A172 (cell line): Measurements from ENCODE around the gene CERK. TPM values are rescaled to one million over a fixed set of nuclear protein-coding genes. Genes with fewer than 3 reads are reported as not detected.

Source experiments
- DNase-seq: peaks from one replicate; pipeline ENCODE4 v3.0.0-alpha.2; 2015; ENCODE audit warnings: low spot score
- total RNA-seq: library from RNA; depleted of rRNA; stranded (reverse); fragments of >200 nt; shearing (Covaris generic); gene quantifications from 2 replicates; pipeline ENCODE4 v1.2.3, GENCODE V29; 2014

The CERK gene
- total RNA-seq, 1 experiment from 2014 or later, result 34.9 TPM

DNA sequence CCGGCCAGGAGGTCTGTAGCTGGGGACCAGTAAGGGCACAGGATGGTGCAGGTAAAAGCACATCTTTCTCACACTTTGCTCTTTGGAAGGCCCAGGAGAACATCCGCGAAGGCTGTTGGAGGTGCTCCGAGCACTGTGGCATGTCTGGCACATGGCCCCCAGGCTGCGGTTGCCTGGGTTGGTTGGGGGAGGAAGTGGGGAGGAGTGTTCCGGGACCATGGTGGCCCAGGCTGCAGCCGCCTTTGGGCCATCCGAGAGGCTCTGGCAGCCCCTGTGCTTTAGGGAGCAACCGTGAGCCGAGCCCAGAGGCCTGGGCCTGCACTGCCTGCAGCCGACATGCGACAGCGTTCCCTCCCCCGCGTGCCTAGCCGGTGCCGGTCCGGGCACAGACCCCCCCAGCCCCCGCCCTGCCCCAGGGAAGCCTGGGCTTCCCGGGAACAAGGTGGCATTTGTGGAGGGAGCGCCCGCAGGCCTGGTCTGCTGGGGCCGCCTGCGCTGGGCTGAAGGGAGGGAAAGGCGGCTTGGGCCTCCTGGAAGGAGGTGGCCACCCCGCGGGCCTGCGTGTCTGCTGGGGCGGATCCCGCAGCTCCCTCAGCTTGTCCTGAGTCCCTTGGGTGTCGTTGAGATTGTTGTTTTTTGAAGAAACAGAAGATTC is 59.9 kb downstream of the CERK start:
- no peak for DNase-seq

DNA sequence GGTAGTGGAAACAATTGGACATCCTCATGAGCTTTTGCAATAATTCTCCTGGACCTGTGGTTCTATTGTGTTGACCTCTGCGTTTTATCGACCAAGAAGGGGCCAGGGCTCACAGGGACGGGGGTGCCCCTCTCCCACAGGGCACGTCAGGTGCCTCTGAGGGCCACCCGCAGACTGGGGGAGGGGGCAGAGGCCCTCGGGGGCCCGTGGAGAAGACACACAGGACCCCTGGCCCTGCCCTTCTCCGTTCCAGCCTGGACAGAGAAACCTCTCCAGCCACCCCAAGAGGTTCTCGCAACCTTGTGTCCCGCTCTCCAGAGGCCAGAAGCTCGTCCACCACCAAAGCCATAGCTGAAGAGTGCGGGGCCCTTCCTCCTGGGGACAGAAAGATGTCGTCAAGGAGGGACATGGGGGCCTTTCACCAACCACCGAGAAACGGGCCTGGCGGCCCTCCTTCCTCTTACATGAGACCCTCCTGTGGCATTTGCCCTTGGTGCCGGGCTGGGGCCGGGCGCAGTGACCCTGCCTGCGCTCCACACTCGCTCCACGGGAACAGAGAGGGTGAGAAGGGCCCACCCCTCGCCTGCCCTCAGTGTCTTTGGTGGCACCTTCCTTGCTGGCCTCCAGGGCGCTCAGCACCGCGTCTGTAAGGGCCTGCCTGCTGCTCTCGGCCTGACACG is 60.6 kb downstream of the CERK start:
- no peak for DNase-seq

DNA sequence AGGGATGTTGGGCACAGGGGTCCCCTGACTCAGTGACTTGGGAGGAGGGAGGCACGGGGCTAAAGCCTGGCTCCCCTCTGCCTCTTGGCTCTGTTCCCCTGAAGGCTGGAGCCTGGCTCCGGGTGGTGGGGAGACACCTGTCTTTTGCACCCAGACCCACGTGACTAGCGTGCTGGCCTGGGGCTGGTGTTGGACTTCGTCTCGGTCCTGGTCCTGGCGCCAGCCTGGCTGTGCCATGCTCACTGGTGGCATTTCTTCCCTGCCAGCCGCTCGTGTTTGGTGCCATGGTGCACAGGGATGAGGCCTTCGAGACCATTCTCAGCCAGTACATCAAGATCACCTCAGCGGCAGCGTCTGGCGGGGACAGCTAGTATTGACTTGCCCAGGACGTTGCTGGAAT is 61.2 kb downstream of the CERK start:
- DNase-seq, result no peak

DNA sequence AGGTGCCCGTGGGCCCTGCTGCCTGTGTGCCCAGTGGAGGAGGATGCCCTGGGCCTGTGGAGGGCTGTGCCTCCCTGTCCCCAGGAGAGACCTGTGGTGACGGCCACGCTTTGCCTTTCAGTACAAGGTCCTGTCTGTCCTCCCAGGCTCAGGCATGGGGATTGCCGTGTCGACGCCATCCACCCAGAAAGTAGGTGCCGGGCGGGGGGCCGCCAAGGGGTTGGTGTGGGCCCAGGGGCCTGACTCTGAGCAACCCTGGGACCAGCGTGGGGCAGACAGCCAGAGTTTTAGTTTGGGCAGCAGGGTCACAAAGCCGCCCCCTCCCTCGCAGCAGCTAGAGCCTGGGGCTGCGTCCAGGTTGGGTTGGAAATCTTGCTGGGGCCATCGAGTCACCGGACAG is 61.6 kb downstream of the CERK start:
- no peak for DNase-seq

DNA sequence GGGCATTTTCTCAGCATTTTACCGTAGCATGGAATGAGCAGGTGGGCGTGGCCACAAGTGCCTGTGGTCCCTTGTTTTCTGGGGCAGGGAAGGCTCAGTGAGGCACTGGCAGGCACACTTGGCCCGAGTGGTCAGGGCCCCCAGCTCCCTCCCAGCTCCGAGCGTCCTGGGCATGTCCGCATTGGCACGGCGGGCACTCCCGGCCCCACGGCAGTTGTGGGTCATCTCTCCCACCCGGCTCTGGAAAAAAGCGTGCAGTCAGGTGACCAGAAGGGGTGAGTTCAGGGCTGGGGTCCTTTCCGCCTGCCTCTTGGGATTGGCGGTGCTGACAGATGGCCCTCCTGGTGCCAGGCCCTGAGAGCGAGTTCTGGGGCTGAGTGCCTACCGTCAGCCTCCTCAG is 62.1 kb downstream of the CERK start:
- no peak for DNase-seq

DNA sequence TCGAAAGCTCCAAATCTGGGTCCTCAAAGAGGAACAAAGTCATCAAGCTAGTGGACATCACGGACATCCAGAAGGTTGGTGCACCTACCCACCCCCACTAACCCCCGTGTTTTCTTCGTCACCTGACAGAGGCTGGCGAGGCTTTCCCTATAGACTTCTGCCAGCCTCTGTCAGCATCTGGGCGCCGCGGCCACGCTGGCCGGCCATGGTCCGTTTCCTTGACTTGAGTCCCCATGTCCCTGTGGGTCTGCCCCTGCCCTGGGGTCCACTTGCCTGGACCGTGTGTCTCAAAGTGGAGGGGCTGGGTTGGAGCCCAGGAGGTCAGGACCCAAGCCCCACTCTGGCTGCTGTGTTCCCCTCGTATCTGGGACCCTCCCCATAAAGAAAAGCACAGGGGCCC is 62.6 kb downstream of the CERK start:
- no peak for DNase-seq

DNA sequence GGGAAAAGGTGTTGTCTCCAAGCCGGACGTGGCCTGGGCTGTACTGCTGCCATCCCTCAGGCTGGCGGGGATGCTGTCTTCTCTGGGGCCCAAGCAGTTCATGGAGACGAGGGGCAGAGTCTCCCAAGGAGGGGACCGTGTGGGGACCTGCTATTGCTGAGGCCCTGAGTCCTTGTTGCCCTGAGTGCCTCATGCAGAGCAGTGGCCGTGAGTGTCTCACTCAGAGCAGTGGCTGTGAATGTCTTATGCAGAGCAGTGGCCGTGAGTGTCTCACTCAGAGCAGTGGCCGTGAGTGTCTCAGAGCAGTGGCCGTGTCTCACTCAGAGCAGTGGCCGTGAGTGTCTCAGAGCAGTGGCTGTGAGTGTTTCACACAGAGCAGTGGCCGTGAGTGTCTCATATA is 63.1 kb downstream of the CERK start:
- DNase-seq, result no peak

DNA sequence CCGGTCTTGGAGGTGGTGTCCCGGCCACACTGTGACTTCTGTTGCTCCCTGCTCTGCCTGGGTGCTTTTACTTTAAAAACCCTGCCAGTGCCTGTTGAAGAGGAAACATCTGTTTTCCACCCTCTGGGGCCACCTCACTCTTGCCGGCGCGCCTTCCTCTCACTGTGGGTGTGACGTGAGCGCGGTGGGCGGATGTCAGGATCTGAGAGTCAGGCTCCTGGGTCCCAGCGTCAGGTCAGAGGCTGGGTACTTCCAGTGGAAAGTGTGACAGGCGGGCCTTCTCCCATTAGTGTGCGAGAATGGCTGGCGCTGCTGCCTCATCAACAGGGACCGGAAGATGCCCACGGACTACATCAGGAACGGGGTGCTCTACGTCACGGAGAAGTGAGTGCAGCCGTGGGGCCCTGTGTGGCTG is 63.7 kb downstream of the CERK start:
- DNase-seq, result no peak

DNA sequence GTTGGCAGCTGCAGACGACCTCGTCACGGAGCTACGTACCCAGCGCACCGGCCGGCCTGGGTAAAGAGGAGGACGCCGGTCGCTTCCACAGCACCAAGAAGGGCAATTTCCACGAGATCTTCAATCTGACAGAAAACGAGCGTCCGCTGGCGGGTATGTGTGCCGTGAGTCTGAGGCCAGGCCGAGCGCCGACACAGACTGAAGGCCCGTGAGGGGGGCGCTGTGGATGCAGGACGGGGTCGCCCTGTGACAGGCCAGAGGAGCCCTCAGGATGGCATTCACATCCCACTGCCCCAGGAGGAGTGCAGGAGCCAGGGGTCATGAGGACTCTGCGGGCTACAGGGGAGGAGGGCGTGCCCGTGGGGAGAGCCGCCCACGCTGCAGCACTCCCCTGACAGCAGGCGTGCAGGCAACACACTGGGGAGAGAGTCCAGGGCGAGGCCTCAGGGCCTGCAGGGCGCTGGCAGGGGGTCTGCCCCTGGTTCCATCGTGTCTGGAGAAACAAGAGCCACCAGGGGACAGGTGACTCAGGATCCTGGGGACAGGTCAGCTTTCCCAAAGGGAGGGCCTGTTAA is 64.3 kb downstream of the CERK start:
- no peak for DNase-seq

DNA sequence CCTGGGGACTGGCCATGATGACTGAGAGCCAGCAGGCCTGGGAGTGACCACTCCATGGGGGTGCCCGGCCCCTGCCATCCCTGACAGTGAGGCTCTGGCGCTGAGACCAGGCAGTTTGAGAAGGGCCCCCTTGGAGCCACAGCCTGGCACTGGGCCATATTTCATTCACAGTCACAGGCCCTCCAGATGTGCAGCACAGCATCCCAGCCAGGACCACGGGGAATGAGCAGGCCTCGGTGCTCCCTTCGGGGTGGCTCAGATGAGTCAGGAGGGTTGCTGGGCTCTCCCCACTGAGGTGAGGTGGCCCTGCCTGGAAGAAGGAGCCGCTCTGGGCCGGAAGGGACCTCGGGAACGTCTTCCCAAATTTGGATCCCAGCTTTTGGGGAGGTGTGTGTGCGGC is 64.8 kb downstream of the CERK start:
- DNase-seq, result no peak

DNA sequence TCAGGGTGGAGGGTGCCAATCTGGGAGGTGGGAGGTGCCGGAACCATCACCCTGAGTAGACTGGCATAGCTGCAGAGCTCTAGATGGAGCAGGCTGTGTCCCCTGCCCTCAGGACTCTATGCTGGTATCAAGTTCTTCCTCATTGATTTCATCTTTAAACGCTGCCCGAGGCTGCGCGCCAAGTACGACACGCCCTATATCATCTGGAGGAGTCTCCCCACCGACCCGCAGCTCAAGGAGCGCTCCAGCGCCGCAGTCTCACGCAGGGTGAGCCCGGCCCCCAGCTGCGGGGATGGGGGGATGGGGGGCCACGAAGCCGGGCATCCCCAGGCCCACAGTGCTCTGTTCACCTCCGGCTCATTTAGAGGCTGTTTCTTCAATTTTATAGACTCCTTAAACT is 65.3 kb downstream of the CERK start:
- DNase-seq, result no peak

DNA sequence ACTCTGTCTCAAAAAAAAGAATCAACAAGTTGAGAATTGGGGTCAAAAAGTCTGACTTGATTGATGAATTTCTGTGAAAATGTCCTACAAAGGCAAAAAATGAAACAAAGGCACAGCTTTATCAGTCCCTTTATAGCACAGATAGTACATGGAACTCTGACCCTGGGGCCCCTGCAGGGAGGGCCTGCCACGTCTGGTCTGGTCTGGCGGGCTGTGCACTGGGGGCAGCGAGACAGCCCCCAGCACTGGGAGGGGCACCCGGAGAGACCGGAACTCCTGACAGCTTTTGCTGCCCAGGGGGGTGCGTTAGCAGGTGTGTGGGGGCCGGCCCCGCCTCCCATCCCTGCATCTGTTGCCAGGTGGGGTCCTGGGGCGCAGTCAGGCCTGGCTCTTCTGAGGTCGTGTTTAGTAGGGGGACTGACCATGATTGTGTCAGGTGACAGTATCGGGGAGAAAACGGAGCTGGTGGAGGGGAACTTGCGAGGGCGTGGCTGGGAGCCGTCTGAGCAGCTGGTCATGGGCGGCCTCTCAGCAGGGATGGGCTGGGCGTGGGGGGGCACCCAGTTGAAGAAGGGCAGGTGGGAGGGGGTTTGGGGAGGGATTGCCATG is 66.1 kb downstream of the CERK start:
- no peak for DNase-seq

DNA sequence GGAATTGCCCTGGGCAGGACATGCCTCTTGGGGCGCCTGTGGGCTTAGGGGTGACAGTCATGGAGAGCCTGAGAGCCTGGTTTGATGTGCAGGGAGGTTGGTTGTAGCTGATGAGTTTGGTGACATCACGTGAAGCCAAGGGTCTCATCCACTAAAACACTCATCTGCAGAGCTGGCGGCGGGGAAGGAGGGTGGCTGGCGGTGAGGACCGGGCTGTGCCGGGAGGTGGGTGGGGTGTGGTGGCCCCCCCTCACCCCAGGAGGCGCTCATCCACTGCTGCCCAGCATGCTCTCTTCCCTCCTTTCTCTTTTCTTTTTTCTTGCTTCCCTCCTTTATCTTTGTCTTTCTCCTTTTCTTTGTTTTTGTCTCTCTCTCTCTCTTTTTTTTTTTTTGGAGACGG is 68.9 kb downstream of the CERK start:
- no peak for DNase-seq

DNA sequence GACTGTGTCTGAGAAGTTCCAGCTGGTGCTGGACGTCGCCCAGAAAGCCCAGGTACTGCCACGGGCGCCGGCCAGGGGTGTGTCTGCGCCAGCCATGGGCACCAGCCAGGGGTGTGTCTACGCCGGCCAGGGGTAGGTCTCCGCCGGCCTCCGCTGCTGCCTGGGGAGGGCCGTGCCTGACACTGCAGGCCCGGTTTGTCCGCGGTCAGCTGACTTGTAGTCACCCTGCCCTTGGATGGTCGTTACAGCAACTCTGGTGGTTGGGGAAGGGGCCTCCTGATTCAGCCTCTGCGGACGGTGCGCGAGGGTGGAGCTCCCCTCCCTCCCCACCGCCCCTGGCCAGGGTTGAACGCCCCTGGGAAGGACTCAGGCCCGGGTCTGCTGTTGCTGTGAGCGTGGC is 69.9 kb downstream of the CERK start:
- DNase-seq, result no peak

DNA sequence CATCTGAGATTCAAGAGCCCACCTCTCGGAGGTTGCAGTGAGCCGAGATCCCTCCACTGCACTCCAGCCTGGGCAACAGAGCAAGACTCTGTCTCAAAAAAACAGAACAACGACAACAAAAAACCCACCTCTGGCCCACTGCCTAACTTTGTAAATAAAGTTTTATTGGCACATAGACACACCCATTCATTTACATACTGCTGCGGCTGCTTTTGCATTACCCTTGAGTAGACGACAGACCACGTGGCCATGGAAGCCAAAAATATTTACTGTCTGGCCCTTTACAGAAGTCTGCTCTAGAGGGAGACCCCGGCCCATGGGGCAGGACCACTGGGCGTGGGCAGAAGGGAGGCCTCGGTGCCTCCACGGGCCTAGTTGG is 70.8 kb downstream of the CERK start:
- DNase-seq, result no peak

DNA sequence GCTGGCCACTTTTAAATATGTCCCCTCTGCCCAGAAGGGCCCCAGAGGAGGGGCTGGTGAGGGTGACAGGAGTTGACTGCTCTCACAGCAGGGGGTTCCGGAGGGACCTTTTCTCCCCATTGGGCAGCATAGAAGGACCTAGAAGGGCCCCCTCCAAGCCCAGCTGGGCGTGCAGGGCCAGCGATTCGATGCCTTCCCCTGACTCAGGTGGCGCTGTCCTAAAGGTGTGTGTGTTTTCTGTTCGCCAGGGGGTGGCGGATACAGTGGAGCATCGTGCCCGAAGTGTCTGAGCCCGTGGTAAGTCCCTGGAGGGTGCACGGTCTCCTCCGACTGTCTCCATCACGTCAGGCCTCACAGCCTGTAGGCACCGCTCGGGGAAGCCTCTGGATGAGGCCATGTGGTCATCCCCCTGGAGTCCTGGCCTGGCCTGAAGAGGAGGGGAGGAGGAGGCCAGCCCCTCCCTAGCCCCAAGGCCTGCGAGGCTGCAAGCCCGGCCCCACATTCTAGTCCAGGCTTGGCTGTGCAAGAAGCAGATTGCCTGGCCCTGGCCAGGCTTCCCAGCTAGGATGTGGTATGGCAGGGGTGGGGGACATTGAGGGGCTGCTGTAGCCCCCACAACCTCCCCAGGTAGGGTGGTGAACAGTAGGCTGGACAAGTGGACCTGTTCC is 71.3 kb downstream of the CERK start:
- DNase-seq, result no peak

DNA sequence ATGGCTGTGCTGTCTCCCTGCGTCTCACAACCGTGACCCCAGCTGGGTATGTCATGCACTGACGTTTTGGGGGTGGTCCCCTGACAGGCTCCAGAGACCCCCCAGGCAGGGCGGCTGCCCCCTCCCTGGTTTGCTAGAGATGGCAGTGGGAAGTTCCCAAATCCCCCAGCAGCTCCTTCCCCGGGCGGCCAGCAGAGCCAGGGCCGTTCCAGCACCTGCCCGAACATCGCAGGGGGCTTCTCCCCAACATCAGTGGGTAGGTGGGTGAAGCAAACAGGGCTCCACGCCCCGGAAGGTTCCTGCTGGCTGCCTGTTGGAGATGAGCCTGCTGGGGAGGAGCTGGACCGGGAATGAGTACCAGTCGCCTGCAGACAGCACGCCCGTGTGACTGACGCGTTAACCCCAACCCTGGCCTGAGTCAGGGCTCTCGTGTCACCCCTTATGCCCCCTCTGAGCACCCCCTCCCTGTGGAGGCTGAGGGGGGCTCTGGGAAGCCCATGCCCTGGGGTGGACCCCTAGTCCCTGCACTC is 72.2 kb downstream of the CERK start:
- no peak for DNase-seq

DNA sequence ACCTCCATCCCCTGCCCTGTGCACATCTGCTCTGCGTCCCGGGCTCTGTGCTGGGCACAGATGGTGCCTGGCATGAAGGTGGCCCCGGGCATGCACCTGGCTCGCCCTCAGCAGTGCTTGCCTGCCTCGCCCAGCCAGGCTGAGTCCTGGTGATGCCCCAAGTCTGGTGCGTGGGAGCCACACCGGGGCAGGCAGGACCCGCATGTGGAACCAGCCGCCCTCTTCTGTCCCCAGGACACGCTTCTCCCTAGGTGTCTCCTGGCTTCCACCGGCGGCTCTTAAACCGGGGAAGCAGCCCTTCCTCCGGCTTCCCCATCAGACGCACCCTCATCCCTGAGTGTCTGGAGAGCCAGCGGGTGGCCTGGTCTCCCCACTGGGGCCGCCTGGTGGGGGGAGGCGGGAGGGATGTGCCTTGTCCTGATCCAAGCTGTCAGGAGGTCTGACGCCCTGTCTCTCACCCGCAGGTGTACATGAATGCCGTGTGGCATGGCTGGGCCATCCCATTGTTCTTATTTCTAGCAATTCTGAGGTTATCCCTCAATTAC is 72.8 kb downstream of the CERK start:
- DNase-seq, result no peak

DNA sequence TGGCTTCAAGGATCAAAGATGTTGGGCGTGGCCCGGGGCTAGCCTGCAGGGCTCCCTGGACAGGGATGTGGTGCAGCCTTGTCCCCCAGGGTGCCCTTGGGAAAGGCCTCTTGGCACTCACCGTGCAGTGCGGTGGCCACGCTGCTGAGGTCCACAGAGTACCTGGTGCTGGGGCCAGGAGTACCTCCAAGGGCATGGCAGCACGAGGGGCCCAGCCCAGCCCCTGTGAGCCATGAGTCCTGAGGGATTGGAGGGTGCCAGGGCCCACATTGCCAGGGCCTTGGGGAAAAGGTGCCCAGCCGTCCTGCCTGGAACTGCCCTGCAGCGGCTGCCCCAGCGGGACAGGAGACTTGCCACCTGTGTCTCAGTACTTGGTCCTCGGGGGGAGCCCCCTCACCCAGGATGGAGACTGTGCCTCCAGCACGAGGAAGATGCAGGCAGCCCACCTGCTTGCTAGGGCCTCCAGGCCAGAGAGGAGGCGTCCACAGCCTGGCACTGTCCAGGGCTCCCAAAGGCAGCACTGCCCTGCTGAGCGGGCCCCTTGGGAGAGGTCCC is 73.7 kb downstream of the CERK start:
- DNase-seq, result no peak

DNA sequence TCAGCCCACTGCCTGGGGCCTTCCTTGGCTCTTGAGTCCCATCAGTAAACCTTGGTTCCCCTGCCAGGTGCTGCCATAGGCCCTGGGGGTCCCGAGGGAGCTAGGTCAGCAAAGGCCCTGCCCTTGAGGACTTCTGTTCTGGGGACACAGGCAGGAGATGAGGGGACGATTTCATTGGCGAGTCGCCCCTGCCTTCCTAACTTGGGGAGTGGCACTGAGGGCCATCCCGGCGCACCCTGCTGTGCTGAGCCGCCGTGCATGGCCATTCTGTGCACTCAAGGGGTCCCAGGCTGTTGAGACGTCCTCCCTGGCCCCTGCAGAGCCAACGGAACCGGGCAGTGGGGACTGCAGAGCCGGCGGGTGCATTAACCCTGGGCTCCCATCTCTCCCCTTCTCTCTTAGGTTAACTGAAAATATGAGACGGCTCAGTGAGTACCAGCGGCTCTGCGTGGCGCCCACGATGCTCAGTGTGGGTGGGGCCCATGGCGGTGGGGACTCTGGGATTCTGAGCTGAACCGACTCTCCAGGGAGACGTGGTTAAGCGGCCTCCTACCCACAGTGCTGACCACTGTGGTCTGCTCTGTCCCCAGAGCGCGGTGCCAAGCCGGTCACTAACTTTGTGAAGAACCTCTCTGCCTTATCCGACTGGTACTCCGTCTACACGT is 74.5 kb downstream of the CERK start:
- DNase-seq, result no peak

DNA sequence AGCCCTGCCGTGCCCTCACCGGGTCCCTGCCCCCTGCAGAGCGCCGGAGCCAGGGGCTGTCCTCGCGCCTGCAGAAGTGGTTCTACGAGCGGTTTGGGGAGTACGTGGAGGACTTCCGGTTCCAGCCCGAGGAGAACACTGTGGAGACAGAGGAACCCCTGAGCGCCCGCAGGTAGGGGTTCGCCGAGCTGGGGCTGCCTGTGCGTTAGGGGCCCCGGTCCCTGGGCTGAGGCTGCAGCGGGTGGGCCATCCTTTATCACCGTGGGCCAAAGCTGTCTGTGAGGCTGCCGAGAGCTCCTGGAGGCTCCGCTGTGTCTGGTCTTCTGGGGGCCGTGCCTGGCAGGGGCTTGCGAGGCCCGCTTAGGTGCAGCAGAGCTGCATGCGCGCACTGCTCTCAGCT is 75.1 kb downstream of the CERK start:
- no peak for DNase-seq
